Gastrocnemius medialis (tissue), 4 donors: Measurements from ENCODE around the gene COL9A1.

Experiments used
- POLR2A ChIP-seq, 2 donors: fragments of 450-650 bp; IDR thresholded peaks; one replicate each; pipeline ENCODE4 v1.6.1; 2017; ENCODE audit warnings: antibody characterized with exemption in 2 of 2, mild to moderate bottlenecking in 2 of 2, moderate library complexity in 2 of 2
- TF ChIP-seq, protein P1 (sequence below), 5 experiments: fragments of 450-650 bp in 3 of 5; fragments of 200-600 bp in 2 of 5; sonication (generic) in 2 of 5; IDR thresholded peaks in 4 of 5; conservative IDR thresholded peaks in 1 of 5; 1 replicate in 4 of 5; 2 replicates in 1 of 5; pipeline ENCODE4 v1.5.1; 2016 to 2019; ENCODE audit warnings: antibody characterized with exemption in 5 of 5, mild to moderate bottlenecking in 3 of 5, moderate library complexity in 3 of 5

DNA sequence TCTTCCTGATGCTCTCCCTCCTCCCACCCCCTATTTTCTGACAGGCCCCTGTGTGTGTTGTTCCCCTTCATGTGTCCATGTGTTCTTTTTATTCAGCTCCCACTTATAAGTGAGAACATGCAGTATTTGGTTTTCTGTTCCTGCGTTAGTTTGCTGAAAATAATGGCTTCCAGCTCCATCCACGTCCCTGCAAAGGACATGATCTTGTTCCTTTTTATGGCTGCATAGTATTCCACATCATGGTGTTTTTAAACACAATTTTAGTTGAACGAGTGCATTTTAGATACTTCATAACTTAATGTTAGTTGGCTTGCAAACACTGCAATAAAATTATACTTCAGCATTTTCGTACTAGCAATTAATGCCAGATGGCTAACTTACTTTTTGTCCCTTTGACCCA lies 28.5 kb downstream of the COL9A1 start:
- TF ChIP-seq, protein P1, sequence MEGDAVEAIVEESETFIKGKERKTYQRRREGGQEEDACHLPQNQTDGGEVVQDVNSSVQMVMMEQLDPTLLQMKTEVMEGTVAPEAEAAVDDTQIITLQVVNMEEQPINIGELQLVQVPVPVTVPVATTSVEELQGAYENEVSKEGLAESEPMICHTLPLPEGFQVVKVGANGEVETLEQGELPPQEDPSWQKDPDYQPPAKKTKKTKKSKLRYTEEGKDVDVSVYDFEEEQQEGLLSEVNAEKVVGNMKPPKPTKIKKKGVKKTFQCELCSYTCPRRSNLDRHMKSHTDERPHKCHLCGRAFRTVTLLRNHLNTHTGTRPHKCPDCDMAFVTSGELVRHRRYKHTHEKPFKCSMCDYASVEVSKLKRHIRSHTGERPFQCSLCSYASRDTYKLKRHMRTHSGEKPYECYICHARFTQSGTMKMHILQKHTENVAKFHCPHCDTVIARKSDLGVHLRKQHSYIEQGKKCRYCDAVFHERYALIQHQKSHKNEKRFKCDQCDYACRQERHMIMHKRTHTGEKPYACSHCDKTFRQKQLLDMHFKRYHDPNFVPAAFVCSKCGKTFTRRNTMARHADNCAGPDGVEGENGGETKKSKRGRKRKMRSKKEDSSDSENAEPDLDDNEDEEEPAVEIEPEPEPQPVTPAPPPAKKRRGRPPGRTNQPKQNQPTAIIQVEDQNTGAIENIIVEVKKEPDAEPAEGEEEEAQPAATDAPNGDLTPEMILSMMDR (IDR thresholded peaks at IDR 0.05 in 4 of 5, conservative IDR thresholded peaks at IDR 0.05 in 1 of 5) = no peak
- TF ChIP-seq POLR2A (IDR thresholded peaks at IDR 0.05) = no peak
